K562 (cell line): ENCODE results near the gene ARMC6. TPM values are rescaled to one million over a fixed set of nuclear protein-coding genes. Genes with fewer than 3 reads are reported as not detected.
"Not testable (repeated sequence)": the region's sequence is repeated elsewhere in the genome, so short reads cannot be mapped to it uniquely, and the experiment has no call there.

ENCODE experiments used
- ATAC-seq: fragments of 200-7000 bp; cut with Tn5 transposase; 3 replicates; pipeline ENCODE4 v1.9.1; 2020; ENCODE audit warnings: moderate library complexity
- BruUV-seq: library from RNA; stranded (reverse); fragments of 400-500 nt; replicated peaks from 2 replicates; lab custom pipeline; 2021; lab: Mats Ljungman, UMichigan
- CTCF ChIA-PET: fragments of 300-600 bp; formaldehyde crosslinking; extraction: SDS; loops from one replicate; lab custom pipeline; 2021; ENCODE audit warnings: low intra/inter-chr PET ratio; lab: Yijun Ruan, JAX
- POLR2A ChIA-PET: fragments of 300-600, 350-650 bp; sonication (Branson Sonifier 250); formaldehyde crosslinking; extraction: SDS; loops from one replicate; lab custom pipeline; 2021; ENCODE audit warnings: antibody characterized with exemption, inconsistent platforms; lab: Yijun Ruan, JAX
- DNase-seq, 4 experiments: peaks; one replicate each; pipeline versions ENCODE4 v3.0.0 to v3.0.0-alpha.2; 2011 to 2018; ENCODE audit warnings: low spot score in 3 of 4, mixed read lengths in 3 of 4; ENCODE audit errors: extremely low read depth in 1 of 4
- FAIRE-seq: peaks from 2 replicates; lab custom pipeline; 2011; peaks lifted over from hg19 to GRCh38; lab: Jason Lieb, UNC
- H2AFZ ChIP-seq: 2 replicates; pipeline ENCODE4 v1.6.0; 2011; ENCODE audit warnings: low read depth, low read length, control low read depth, inconsistent platforms
- H3K27ac ChIP-seq: fragments of 200-600 bp; 3 replicates; pipeline ENCODE4 v1.8.0; 2011; ENCODE audit warnings: low read depth, mild to moderate bottlenecking, control low read depth, inconsistent platforms, low read length, moderate library complexity, mixed read lengths; ENCODE audit errors: extremely low read depth
- H3K27me3 ChIP-seq, 2 experiments: fragments of 300-600 bp in 1 of 2; 2 replicates in 1 of 2; 3 replicates in 1 of 2; pipeline versions ENCODE4 v1.6.0 to v1.8.0; 2011; ENCODE audit warnings: inconsistent platforms in 2 of 2, low read length in 2 of 2, mild to moderate bottlenecking in 1 of 2, mixed read lengths in 1 of 2, moderate library complexity in 1 of 2; ENCODE audit not compliant: control insufficient read depth in 2 of 2, insufficient read depth in 2 of 2
- H3K36me3 ChIP-seq: fragments of 300-600 bp; 3 replicates; pipeline ENCODE4 v1.8.0; 2011; ENCODE audit warnings: mild to moderate bottlenecking, low read length, inconsistent platforms; ENCODE audit not compliant: control insufficient read depth, insufficient read depth
- H3K4me1 ChIP-seq, 2 experiments: fragments of 200-600 bp in 1 of 2; replicated peaks in 1 of 2; 2 replicates in 1 of 2; 3 replicates in 1 of 2; pipeline versions ENCODE4 v1.5.1 to v1.8.0; 2011; ENCODE audit warnings: inconsistent platforms in 2 of 2, low read length in 2 of 2, mild to moderate bottlenecking in 1 of 2, mixed read lengths in 1 of 2, moderate library complexity in 1 of 2; ENCODE audit not compliant: control insufficient read depth in 2 of 2, insufficient read depth in 2 of 2
- H3K4me2 ChIP-seq: 2 replicates; pipeline ENCODE4 v1.6.1; 2011; ENCODE audit warnings: low read length, control low read depth, inconsistent platforms, mixed read lengths; ENCODE audit not compliant: insufficient read depth
- H3K4me3 ChIP-seq: fragments of 200-600 bp; sonication (generic), shearing (Covaris generic); 2 replicates; pipeline ENCODE4 v1.5.1; 2016; ENCODE audit warnings: control low read depth, inconsistent platforms
- H3K79me2 ChIP-seq: fragments of 200-600 bp; 3 replicates; pipeline ENCODE4 v1.8.0; 2011; ENCODE audit warnings: low read length, inconsistent platforms; ENCODE audit not compliant: control insufficient read depth, insufficient read depth
- H3K9ac ChIP-seq, 2 experiments: 2 replicates each; pipeline versions ENCODE4 v1.6.0 to v1.6.1; 2011; ENCODE audit warnings: low read depth in 2 of 2, low read length in 2 of 2, control low read depth in 1 of 2, inconsistent platforms in 1 of 2, mild to moderate bottlenecking in 1 of 2, mixed read lengths in 1 of 2; ENCODE audit not compliant: insufficient read depth in 1 of 2
- H3K9me1 ChIP-seq: one replicate; pipeline ENCODE4 v1.6.0; 2011; ENCODE audit warnings: inconsistent platforms, mild to moderate bottlenecking, low read length, moderate library complexity; ENCODE audit not compliant: control insufficient read depth, insufficient read depth
- H3K9me3 ChIP-seq: replicated peaks from 2 replicates; pipeline ENCODE4 v1.5.1; 2011; ENCODE audit warnings: low read depth, low read length, inconsistent platforms; ENCODE audit not compliant: control insufficient read depth, insufficient read depth
- H4K20me1 ChIP-seq: replicated peaks from 2 replicates; pipeline ENCODE4 v1.6.1; 2011; ENCODE audit warnings: low read length, inconsistent platforms, mixed read lengths; ENCODE audit not compliant: control insufficient read depth, insufficient read depth
- BDP1 ChIP-seq: IDR thresholded peaks from 3 replicates; pipeline ENCODE4 v1.6.1; 2011; ENCODE audit not compliant: insufficient read length, insufficient read depth
- CBX1 ChIP-seq: sonication (generic); IDR thresholded peaks from 2 replicates; pipeline ENCODE4 v1.6.1; 2016; ENCODE audit warnings: antibody characterized with exemption, low read depth, mild to moderate bottlenecking
- CBX2 ChIP-seq: fragments of 200-600 bp; sonication (generic); IDR thresholded peaks from one replicate; pipeline ENCODE4 v1.6.1; 2012; ENCODE audit warnings: mild to moderate bottlenecking, low read length, inconsistent platforms; ENCODE audit not compliant: insufficient read depth, poor library complexity, severe bottlenecking
- HINFP ChIP-seq: fragments of 450-650 bp; conservative IDR thresholded peaks from 2 replicates; pipeline ENCODE4 v1.6.1; 2016; ENCODE audit warnings: missing genetic modification characterization, low read depth, mild to moderate bottlenecking, control low read depth, missing compliant biosample characterization
- MYBL2 ChIP-seq, 2 experiments: fragments of 450-650 bp in 1 of 2; sonication (generic) in 1 of 2; formaldehyde crosslinking in 1 of 2; IDR thresholded peaks; 2 replicates each; pipeline versions ENCODE4 v1.6.1 to v1.8.1; 2017 to 2022; ENCODE audit warnings: borderline replicate concordance in 1 of 2, inconsistent platforms in 1 of 2, low read depth in 1 of 2, mild to moderate bottlenecking in 1 of 2, missing genetic modification reagents in 1 of 2, moderate library complexity in 1 of 2
- NFIC ChIP-seq: fragments of 450-650 bp; IDR thresholded peaks from 2 replicates; pipeline ENCODE4 v1.6.1; 2017; ENCODE audit warnings: mild to moderate bottlenecking, inconsistent platforms
- NR2C1 ChIP-seq, 2 experiments: fragments of 450-650 bp; IDR thresholded peaks; 2 replicates each; pipeline ENCODE4 v1.6.1; 2017; ENCODE audit warnings: mild to moderate bottlenecking in 2 of 2, antibody characterized with exemption in 1 of 2, inconsistent platforms in 1 of 2, missing compliant biosample characterization in 1 of 2, missing genetic modification characterization in 1 of 2
- POLR2G ChIP-seq: fragments of 200-400 bp; formaldehyde crosslinking; IDR thresholded peaks from 2 replicates; pipeline ENCODE4 v1.6.1; 2017; ENCODE audit warnings: low read depth, mild to moderate bottlenecking, antibody characterized with exemption, low read length, moderate library complexity
- ZC3H8 ChIP-seq: fragments of 450-650 bp; IDR thresholded peaks from 2 replicates; pipeline ENCODE4 v1.6.1; 2017
- ZNF354B ChIP-seq: fragments of 250-450 bp; sonication (Bioruptor Pico); IDR thresholded peaks from 2 replicates; pipeline ENCODE4 v1.4.0; 2020
- ZNF699 ChIP-seq: fragments of 250-450 bp; sonication (Bioruptor Pico); IDR thresholded peaks from 2 replicates; pipeline ENCODE4 v1.8.0; 2021; ENCODE audit warnings: mild to moderate bottlenecking, moderate library complexity; ENCODE audit not compliant: insufficient replicate concordance
- ZNF778 ChIP-seq: fragments of 450-650 bp; formaldehyde crosslinking; IDR thresholded peaks from 2 replicates; pipeline ENCODE4 v1.4.0; 2020; ENCODE audit warnings: mild to moderate bottlenecking, moderate library complexity
- ZSCAN29 ChIP-seq: fragments of 450-650 bp; IDR thresholded peaks from 2 replicates; pipeline ENCODE4 v1.6.1; 2017
- WGBS: fragments of 100-300 bp; shearing (Covaris generic); methylation state at CpG from one replicate; pipeline ENCODE4 v1.1.6; 2016; ENCODE audit warnings: low coverage, mixed read lengths; ENCODE audit not compliant: insufficient coverage; ENCODE audit errors: missing lambda C conversion rate; 5-methylcytosine and 5-hydroxymethylcytosine counted together
- in situ Hi-C: fragments of 300-500 bp; cut with MboI; formaldehyde crosslinking; loops from 4 replicates; pipeline ENCODE4 v1.15.0; 2018; ENCODE audit warnings: inconsistent platforms, mixed read lengths
- intact Hi-C: fragments of 100-400 bp; cut with micrococcal nuclease; formaldehyde crosslinking; loops from 2 replicates; pipeline ENCODE4 v1.14.2; 2022
- polyA plus RNA-seq, 8 experiments: library from polyadenylated mRNA; depleted of rRNA in 4 of 8; stranded (reverse) in 5 of 8; unstranded in 3 of 8; fragments of >200 nt; fragmentation: Nextera tagmentation in 2 of 8; fragmentation: Illumina TruSeq in 1 of 8; extraction: Ambion mirVana in 2 of 8; extraction: Trizol in 1 of 8; gene quantifications; 2 replicates each; pipeline versions ENCODE4 v1.2.1 to v1.2.3, GENCODE V29; 2011 to 2014; ENCODE audit warnings: inconsistent platforms in 1 of 8, missing spikeins in 1 of 8
- total RNA-seq, 7 experiments: library from RNA; depleted of rRNA in 6 of 7; stranded (reverse); fragments of >200 nt in 6 of 7; fragmentation: Illumina TruSeq in 2 of 7; extraction: Trizol in 2 of 7; gene quantifications; 2 replicates each; pipeline versions ENCODE4 v1.2.1 to v1.2.3, GENCODE V29; 2011 to 2021; ENCODE audit warnings: low replicate concordance in 1 of 7

The ARMC6 gene
- total and polyA plus RNA-seq, 9 of the 15 experiments (the other 6 are each of a cell fraction or from before 2014, with no cell fraction given): 2.1 to 93.4 (median 63.6) TPM

GRCh38 chr19:19101540-19101939, 68.1 kb downstream of the ARMC6 start (continued):
- TF ChIP-seq CBX1 (no peak), ZC3H8 (no peak), ZSCAN29 (no peak), NR2C1 (IDR thresholded peaks at IDR 0.05) (peak; percentile 69), NR2C1 (tag; IDR thresholded peaks at IDR 0.05) (peak; percentile 61; the same call in 1 of the 2 replicates)

GRCh38 chr19:19102566-19102965, 69.2 kb downstream of the ARMC6 start:
- intact Hi-C loops: not testable (repeated sequence)

GRCh38 chr19:19103167-19103566, 69.8 kb downstream of the ARMC6 start:
- Histone ChIP-seq H3K36me3 (peaks cover 45% of the 10 kb centered on the region; the same call in 2 of the 3 replicates), H3K4me2 (no peak overlapping the region), H3K4me3 (no peak overlapping the region), H3K79me2 (no peaks in the 10 kb centered on the region), H3K4me1 (peaks cover 14 to 42% of the 10 kb centered on the region in 2 experiments), H3K9me3 (no peaks in the 10 kb centered on the region), H3K27me3 (no peaks in the 10 kb centered on the region), H4K20me1 (no peaks in the 10 kb centered on the region), H3K9ac (peak overlapping the region in 1 of 2 experiments; percentile 15; a peak in 1 of 4 replicates), H3K27ac (peak overlapping the region; percentile 47; the same call in 1 of the 3 replicates), H3K9me1 (no peaks in the 10 kb centered on the region), H2AFZ (no peak overlapping the region)
- in situ Hi-C loops (no loop called here), intact Hi-C loops (no loop called here)
- ATAC-seq (no peak), DNase-seq (no peak), FAIRE-seq (peak; percentile 19)
- WGBS: 83% methylated on average over 11 of the region's 11 CpGs
- ChIA-PET POLR2A (interaction anchor here (1.6 kb wide), 1 partner anchor 9 kb away, joined by 4 read pairs; no protein-coding TSS in a partner anchor), CTCF (no interaction called here)
- no TSS peak for BruUV-seq
- no peak for TF ChIP-seq ZNF778 (CRISPR knock-in tag)
- no peak for TF ChIP-seq CBX2
- no peak for TF ChIP-seq ZNF699 (CRISPR knock-in tag)
- no peak for TF ChIP-seq ZNF354B (CRISPR knock-in tag)
- TF ChIP-seq BDP1: no peak
- no peak for TF ChIP-seq MYBL2 (IDR thresholded peaks at IDR 0.05; ENCODE audit: low read depth)
- TF ChIP-seq MYBL2 (CRISPR knock-in tag; IDR thresholded peaks at IDR 0.05; ENCODE audit: borderline replicate concordance): no peak
- no peak for TF ChIP-seq HINFP
- TF ChIP-seq NFIC: no peak
- TF ChIP-seq POLR2G: no peak

More at GRCh38 chr19:19102566-19102965, 69.2 kb downstream of the ARMC6 start:
- Histone ChIP-seq H3K4me1 (peaks cover 14 to 42% of the 10 kb centered on the region in 2 experiments), H3K36me3 (peaks cover 45% of the 10 kb centered on the region; the same call in 2 of the 3 replicates)
- H3K9me3 ChIP-seq, H3K4me2 ChIP-seq, H2AFZ ChIP-seq, ATAC-seq, H4K20me1 ChIP-seq, H3K79me2 ChIP-seq, H3K27ac ChIP-seq, BruUV-seq, H3K27me3 ChIP-seq, H3K9me1 ChIP-seq, POLR2A ChIA-PET, H3K4me3 ChIP-seq, H3K9ac ChIP-seq, FAIRE-seq, in situ Hi-C loops, DNase-seq, CTCF ChIA-PET: not testable (repeated sequence)
- 91% methylated on average over 9 of the region's 10 CpGs for WGBS
